ENCODE data around the gene RHBDL1.

The RHBDL1 gene

GRCh38 chr16:673399-673991 is 2.0 kb upstream of the RHBDL1 start:
- CTCF ChIA-PET, result no interaction called here

DNA sequence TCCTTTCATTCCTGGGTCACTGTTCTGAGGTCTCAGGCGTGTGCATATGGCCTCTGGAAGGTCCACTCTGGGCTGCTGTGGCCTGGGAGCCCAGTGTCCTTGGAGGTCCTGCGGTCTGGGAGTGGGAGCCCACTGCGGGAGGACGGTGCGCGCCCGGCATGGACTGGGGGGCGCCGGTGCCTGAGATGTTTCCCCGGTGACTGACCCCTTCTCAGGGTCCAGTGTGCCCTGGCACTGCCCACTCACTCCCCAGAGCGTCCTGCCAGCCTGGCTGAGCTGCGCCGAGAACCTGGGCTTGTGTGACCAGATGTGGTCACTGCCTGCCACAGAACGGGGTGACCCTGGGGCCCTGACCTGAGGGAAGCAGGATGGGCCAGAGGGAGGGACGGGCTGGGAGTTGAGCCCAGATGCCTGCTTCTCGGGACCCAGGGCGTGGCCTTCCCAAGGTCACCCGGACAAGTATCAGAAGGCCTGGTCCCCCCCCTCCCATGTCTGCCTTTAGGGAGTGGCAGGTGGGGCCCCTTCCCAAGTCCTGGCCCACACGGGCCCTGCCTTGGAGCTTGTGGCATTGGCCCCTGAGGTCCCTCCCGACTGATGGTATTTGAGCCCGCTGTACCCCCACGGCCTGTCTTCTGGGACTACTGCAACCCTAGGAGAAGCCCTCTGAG is 1.1 kb upstream of the RHBDL1 start:
- peaks cover 0 to 58% of the 10 kb centered on the region in 2 experiments; a peak in 1 of 3 replicates for H3K36me3 ChIP-seq (ENCODE audit: control insufficient read depth in 2 of 2, insufficient read depth in 1 of 2, low read length in 2 of 2)
- no peak overlapping the region for H3K27ac ChIP-seq (ENCODE audit: extremely low read depth, low read depth, low read length)
- peaks cover 5% of the 10 kb centered on the region; the same call in 1 of the 2 replicates for H3K4me1 ChIP-seq (ENCODE audit: control insufficient read depth, insufficient read depth, low read length)
- ChIA-PET CTCF (interaction anchor here (1.4 kb wide), 1 partner anchor 10 kb away, joined by 8 read pairs; no protein-coding TSS in a partner anchor), POLR2A (interaction anchor here (1.2 to 2.6 kb wide), 5 partner anchors 8 to 16 kb away, joined by 3 to 10 read pairs (median 6); partner anchors contain the start of genes JMJD8 and WDR24)
- H3K9me3 ChIP-seq (ENCODE audit: control insufficient read depth, insufficient read depth, low read depth, low read length), result no peaks in the 10 kb centered on the region
- H3K4me3 ChIP-seq (ENCODE audit: low read depth, low read length), result no peak overlapping the region
- TF ChIP-seq, protein P1, sequence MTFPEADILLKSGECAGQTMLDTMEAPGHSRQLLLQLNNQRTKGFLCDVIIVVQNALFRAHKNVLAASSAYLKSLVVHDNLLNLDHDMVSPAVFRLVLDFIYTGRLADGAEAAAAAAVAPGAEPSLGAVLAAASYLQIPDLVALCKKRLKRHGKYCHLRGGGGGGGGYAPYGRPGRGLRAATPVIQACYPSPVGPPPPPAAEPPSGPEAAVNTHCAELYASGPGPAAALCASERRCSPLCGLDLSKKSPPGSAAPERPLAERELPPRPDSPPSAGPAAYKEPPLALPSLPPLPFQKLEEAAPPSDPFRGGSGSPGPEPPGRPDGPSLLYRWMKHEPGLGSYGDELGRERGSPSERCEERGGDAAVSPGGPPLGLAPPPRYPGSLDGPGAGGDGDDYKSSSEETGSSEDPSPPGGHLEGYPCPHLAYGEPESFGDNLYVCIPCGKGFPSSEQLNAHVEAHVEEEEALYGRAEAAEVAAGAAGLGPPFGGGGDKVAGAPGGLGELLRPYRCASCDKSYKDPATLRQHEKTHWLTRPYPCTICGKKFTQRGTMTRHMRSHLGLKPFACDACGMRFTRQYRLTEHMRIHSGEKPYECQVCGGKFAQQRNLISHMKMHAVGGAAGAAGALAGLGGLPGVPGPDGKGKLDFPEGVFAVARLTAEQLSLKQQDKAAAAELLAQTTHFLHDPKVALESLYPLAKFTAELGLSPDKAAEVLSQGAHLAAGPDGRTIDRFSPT (tag by site-specific recombination; IDR thresholded peaks at IDR 0.05), result peak; percentile 60
- TF ChIP-seq BCL11B (tag by site-specific recombination; IDR thresholded peaks at IDR 0.05; ENCODE audit: low read depth) (peak; percentile 78), SCRT2 (tag by site-specific recombination; IDR thresholded peaks at IDR 0.05) (no peak)

More at GRCh38 chr16:673399-673991, 2.0 kb upstream of the RHBDL1 start:
- no peaks in the 10 kb centered on the region for H3K4me1 ChIP-seq (ENCODE audit: control insufficient read depth, insufficient read depth, low read length)
- H3K9me3 ChIP-seq (ENCODE audit: control insufficient read depth, insufficient read depth, low read depth, low read length), result no peaks in the 10 kb centered on the region
- no peak overlapping the region for H3K27ac ChIP-seq (ENCODE audit: extremely low read depth, low read depth, low read length)
- H3K4me3 ChIP-seq (ENCODE audit: low read depth, low read length), result no peak overlapping the region
- peak; percentile 29; the same call in 1 of the 2 replicates for TF ChIP-seq GLIS2 (tag by site-specific recombination; IDR thresholded peaks at IDR 0.05)
- TF ChIP-seq ZNF704 (tag by site-specific recombination; IDR thresholded peaks at IDR 0.05), result no peak
- TF ChIP-seq TCF7L2 (IDR thresholded peaks at IDR 0.05; ENCODE audit: borderline replicate concordance, low read depth, low read length), result no peak
- no peak for TF ChIP-seq ZNF302 (tag by site-specific recombination; IDR thresholded peaks at IDR 0.05; ENCODE audit: low read depth)
- TF ChIP-seq ZIC2 (tag by site-specific recombination; IDR thresholded peaks at IDR 0.05), result 0 out of 2 replicates have a peak, but pooled peaks have one; percentile 32
- H3K36me3 ChIP-seq (ENCODE audit: control insufficient read depth in 2 of 2, insufficient read depth in 1 of 2, low read length in 2 of 2), result peaks cover 0 to 65% of the 10 kb centered on the region in 2 experiments; a peak in 1 of 3 replicates
- POLR2A ChIA-PET, result interaction anchor here (1.2 to 1.3 kb wide), 2 partner anchors 8 to 17 kb away, joined by 3 read pairs; partner anchors contain the start of gene WDR24

DNA sequence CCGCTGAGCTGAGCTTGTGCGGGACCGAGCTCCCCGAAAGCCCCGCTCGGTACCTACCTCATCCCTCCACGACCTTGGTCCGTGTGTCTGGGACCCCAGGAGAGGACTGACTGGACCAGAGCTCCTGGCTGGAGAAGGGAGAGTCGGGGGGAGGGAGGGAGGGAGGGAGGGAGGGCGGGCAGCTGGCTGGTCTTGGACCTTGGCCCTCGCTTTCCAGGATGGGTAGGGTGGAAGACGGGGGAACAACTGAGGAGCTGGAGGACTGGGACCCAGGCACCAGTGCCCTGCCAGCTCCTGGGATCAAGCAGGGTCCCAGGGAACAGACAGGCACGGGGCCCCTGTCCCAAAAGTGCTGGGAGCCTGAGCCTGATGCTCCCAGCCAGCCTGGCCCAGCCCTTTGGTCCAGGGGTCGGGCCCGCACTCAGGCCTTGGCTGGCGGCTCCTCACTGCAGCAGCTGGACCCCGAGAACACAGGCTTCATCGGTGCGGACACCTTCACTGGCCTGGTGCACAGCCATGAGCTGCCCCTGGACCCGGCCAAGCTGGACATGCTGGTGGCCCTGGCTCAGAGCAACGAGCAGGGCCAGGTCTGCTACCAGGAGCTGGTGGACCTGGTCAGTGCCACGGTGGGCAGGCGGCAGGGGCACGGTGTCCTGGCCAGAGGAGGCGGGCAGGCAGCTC is 553 bp downstream of the RHBDL1 start:
- CTCF ChIA-PET, result interaction anchor here (0.6 to 1.1 kb wide), 3 partner anchors 9 to 98 kb away, joined by 3 to 6 read pairs (median 4); no protein-coding TSS in a partner anchor
- POLR2A ChIA-PET, result interaction anchor here (0.7 to 2.6 kb wide), 8 partner anchors 8 to 289 kb away, joined by 3 to 10 read pairs (median 5); partner anchors contain the start of genes JMJD8, METTL26, RHOT2 and WDR24

More for the DNA sequence above, 553 bp downstream of the RHBDL1 start:
- no peak overlapping the region for H3K4me3 ChIP-seq (ENCODE audit: low read depth, low read length)
- H3K4me1 ChIP-seq (ENCODE audit: control insufficient read depth, insufficient read depth, low read length), result peaks cover 5% of the 10 kb centered on the region; the same call in 1 of the 2 replicates
- H3K9me3 ChIP-seq (ENCODE audit: control insufficient read depth, insufficient read depth, low read depth, low read length), result no peaks in the 10 kb centered on the region
- peaks cover 0 to 44% of the 10 kb centered on the region in 2 experiments; a peak in 1 of 3 replicates for H3K36me3 ChIP-seq (ENCODE audit: control insufficient read depth in 2 of 2, insufficient read depth in 1 of 2, low read length in 2 of 2)
- H3K27ac ChIP-seq (ENCODE audit: extremely low read depth, low read depth, low read length), result no peak overlapping the region
- TF ChIP-seq BCL11B (tag by site-specific recombination; IDR thresholded peaks at IDR 0.05; ENCODE audit: low read depth), result peak; percentile 75; the same call in 1 of the 2 replicates
- no peak for TF ChIP-seq ZNF600 (tag by site-specific recombination; IDR thresholded peaks at IDR 0.05)
- peak; percentile 67; the same call in 1 of the 2 replicates for TF ChIP-seq BCL11A (tag by site-specific recombination; IDR thresholded peaks at IDR 0.05; ENCODE audit: low read depth)
- no peak for TF ChIP-seq ZBTB17 (tag by site-specific recombination; IDR thresholded peaks at IDR 0.05)
- no peak for TF ChIP-seq KLF9 (tag by site-specific recombination; IDR thresholded peaks at IDR 0.05; ENCODE audit: low read depth)
- TF ChIP-seq, protein P1 (tag by site-specific recombination; IDR thresholded peaks at IDR 0.05), result peak; percentile 69
